ENCODE data around the gene ZNF160. TPM values are rescaled to one million over a fixed set of nuclear protein-coding genes. Genes with fewer than 3 reads are reported as not detected.

ZNF160 gene
- total and polyA plus RNA-seq, 9 of the 15 experiments (the other 6 are each of a cell fraction or from before 2014, with no cell fraction given) = 3.6 to 22.1 (median 11.8) TPM

DNA sequence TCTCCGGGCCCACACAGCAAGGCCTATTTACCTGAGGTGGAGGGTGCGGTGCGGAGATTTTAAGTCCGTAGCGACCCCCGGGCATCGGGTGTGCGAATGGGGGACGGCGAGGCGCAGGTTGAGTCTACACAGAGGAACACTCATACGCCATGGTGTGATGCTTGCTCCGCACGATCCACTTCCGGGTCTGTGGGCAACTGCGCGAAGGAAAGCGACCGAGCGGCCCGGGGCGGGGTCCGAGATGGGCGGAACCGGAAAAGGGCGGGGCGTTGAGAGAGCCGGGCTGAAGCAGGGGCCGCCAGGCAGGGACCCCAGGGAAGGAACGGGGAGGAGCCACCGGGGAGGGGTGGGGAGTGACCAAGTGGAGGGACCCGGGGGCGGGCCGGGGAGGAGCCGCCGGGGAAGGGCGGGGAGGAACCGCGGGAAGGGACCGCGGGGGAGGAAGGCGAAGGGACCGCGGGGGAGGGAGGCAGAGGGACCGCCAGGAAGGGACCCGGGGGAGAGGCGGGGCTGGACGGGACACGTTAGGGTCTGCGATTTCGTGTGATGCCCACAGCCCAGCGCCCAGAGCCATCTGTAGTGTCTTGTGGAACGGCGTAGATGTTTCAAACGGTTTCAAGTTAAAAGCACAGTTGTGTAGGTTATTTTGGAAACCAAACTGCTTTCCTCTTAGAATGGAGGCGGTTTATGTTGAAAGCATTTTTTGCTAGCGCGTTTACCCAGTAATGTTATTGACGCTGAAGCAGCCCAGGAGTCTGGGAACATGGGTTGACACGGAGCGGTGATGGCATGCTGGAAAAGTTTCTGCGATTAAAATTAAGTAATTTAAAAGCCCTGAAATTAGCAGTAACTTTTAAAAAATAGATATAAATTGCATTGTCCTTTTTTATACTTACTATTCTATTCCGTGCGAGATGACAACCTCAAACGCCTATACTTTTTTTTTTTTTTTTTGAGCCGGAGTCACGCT lies at the start of gene ZNF160 (continued):
- TF ChIP-seq POLR2B (IDR thresholded peaks at IDR 0.05; ENCODE audit: low read depth, partially characterized antibody) (peak; percentile 65), STAT5B (CRISPR knock-in tag; IDR thresholded peaks at IDR 0.05) (no peak), RUNX1 (IDR thresholded peaks at IDR 0.05; ENCODE audit: low read depth) (no peak), ELF2 (CRISPR knock-in tag; IDR thresholded peaks at IDR 0.05) (peak; percentile 94), PHF8 (IDR thresholded peaks at IDR 0.05; ENCODE audit: borderline replicate concordance, low read length) (peak; percentile 87), KLF6 (CRISPR knock-in tag; IDR thresholded peaks at IDR 0.05; ENCODE audit: borderline replicate concordance) (no peak; the same call in 1 of the 2 replicates), C11orf30 (IDR thresholded peaks at IDR 0.05; ENCODE audit: low read depth) (no peak), HDGF (IDR thresholded peaks at IDR 0.05) (no peak), CBX2 (IDR thresholded peaks at IDR 0.05; ENCODE audit: insufficient read depth, low read length, poor library complexity, severe bottlenecking) (no peak), SIX5 (IDR thresholded peaks at IDR 0.05; ENCODE audit: borderline replicate concordance in 1 of 2, insufficient read depth in 1 of 2, low read depth in 1 of 2, low read length in 2 of 2) (no peak), GABPA (tag; conservative IDR thresholded peaks at IDR 0.05; ENCODE audit: low read depth) (peak; percentile 91), HNRNPUL1 (IDR thresholded peaks at IDR 0.05; ENCODE audit: low read length) (no peak)
- TF ChIP-seq, protein P1, sequence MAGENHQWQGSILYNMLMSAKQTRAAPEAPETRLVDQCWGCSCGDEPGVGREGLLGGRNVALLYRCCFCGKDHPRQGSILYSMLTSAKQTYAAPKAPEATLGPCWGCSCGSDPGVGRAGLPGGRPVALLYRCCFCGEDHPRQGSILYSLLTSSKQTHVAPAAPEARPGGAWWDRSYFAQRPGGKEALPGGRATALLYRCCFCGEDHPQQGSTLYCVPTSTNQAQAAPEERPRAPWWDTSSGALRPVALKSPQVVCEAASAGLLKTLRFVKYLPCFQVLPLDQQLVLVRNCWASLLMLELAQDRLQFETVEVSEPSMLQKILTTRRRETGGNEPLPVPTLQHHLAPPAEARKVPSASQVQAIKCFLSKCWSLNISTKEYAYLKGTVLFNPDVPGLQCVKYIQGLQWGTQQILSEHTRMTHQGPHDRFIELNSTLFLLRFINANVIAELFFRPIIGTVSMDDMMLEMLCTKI (IDR thresholded peaks at IDR 0.05; ENCODE audit: partially characterized antibody) = no peak
- TF ChIP-seq, protein P2, sequence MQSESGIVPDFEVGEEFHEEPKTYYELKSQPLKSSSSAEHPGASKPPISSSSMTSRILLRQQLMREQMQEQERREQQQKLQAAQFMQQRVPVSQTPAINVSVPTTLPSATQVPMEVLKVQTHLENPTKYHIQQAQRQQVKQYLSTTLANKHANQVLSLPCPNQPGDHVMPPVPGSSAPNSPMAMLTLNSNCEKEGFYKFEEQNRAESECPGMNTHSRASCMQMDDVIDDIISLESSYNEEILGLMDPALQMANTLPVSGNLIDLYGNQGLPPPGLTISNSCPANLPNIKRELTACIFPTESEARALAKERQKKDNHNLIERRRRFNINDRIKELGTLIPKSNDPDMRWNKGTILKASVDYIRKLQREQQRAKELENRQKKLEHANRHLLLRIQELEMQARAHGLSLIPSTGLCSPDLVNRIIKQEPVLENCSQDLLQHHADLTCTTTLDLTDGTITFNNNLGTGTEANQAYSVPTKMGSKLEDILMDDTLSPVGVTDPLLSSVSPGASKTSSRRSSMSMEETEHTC (IDR thresholded peaks at IDR 0.05) = no peak
- TF ChIP-seq, protein P3, sequence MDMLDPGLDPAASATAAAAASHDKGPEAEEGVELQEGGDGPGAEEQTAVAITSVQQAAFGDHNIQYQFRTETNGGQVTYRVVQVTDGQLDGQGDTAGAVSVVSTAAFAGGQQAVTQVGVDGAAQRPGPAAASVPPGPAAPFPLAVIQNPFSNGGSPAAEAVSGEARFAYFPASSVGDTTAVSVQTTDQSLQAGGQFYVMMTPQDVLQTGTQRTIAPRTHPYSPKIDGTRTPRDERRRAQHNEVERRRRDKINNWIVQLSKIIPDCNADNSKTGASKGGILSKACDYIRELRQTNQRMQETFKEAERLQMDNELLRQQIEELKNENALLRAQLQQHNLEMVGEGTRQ (CRISPR knock-in tag; IDR thresholded peaks at IDR 0.05) = no peak
- TF ChIP-seq, protein P4, sequence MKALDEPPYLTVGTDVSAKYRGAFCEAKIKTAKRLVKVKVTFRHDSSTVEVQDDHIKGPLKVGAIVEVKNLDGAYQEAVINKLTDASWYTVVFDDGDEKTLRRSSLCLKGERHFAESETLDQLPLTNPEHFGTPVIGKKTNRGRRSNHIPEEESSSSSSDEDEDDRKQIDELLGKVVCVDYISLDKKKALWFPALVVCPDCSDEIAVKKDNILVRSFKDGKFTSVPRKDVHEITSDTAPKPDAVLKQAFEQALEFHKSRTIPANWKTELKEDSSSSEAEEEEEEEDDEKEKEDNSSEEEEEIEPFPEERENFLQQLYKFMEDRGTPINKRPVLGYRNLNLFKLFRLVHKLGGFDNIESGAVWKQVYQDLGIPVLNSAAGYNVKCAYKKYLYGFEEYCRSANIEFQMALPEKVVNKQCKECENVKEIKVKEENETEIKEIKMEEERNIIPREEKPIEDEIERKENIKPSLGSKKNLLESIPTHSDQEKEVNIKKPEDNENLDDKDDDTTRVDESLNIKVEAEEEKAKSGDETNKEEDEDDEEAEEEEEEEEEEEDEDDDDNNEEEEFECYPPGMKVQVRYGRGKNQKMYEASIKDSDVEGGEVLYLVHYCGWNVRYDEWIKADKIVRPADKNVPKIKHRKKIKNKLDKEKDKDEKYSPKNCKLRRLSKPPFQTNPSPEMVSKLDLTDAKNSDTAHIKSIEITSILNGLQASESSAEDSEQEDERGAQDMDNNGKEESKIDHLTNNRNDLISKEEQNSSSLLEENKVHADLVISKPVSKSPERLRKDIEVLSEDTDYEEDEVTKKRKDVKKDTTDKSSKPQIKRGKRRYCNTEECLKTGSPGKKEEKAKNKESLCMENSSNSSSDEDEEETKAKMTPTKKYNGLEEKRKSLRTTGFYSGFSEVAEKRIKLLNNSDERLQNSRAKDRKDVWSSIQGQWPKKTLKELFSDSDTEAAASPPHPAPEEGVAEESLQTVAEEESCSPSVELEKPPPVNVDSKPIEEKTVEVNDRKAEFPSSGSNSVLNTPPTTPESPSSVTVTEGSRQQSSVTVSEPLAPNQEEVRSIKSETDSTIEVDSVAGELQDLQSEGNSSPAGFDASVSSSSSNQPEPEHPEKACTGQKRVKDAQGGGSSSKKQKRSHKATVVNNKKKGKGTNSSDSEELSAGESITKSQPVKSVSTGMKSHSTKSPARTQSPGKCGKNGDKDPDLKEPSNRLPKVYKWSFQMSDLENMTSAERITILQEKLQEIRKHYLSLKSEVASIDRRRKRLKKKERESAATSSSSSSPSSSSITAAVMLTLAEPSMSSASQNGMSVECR (CRISPR knock-in tag; IDR thresholded peaks at IDR 0.05) = peak; percentile 40; the same call in 1 of the 2 replicates

Measured in K562 (cell line).